HL-60 (cell line): ENCODE measurements around the gene ZNF579.

Source experiments
- CTCF ChIP-seq: IDR thresholded peaks from one replicate; pipeline ENCODE4 v1.5.1; 2011; ENCODE audit warnings: low read length, control low read depth, inconsistent platforms; ENCODE audit not compliant: insufficient read depth
- GABPA ChIP-seq: IDR thresholded peaks from 2 replicates; pipeline ENCODE4 v1.6.1; 2012; ENCODE audit warnings: low read depth
- POLR2AphosphoS5 ChIP-seq: IDR thresholded peaks from 2 replicates; pipeline ENCODE4 v1.6.1; 2012; ENCODE audit warnings: low read depth

- no peak for TF ChIP-seq CTCF
- no peak; the same call in 1 of the 2 replicates for TF ChIP-seq POLR2AphosphoS5
- TF ChIP-seq GABPA = no peak
Measured at GRCh38 chr19:55618426-55618825, 37.8 kb upstream of the ZNF579 start.
